Middle frontal gyrus (tissue), 1 donor: ENCODE data around the gene DCLRE1B.
"Not testable (repeated sequence)": the region's sequence is repeated elsewhere in the genome, so short reads cannot be mapped to it uniquely, and the experiment has no call there.

Source experiments
- DNase-seq: peaks from one replicate; pipeline ENCODE4 v3.0.0-alpha.2; 2015; ENCODE audit warnings: low spot score; ENCODE audit errors: extremely low spot score

Gene DCLRE1B

DNA sequence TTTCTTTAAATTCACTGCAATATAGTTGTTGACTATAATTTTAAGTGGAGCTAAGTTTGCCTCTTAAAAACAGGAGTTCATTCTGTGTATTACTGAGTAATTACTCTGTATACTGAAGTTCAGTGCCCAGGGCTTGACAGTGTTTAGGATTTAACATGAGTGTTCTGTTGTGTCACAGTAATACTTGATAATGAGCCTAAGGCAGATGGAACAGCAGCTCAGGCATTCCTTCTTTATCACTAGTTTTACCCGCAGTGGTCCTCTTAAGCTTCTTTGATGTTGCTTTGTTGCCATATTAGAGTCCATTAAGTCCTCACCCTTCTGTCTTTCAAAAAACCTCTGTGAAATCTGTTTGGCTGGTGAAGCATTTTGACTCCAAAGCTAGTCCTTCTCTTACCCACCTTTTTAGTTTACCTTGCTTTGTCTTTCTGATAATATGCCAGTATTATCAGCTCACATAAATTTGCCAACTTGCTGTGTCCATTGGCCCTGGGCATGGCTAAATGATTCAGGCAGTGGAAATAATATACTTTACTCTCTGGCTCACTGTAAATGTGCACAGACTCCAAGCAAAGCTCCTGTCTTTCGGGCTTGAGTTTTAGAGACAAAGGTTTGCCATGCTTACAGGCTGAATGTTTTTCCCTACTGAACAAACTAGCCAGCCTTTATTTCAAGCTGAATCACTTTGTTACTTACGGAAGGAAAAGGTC is 41.7 kb downstream of the DCLRE1B start:
- no peak for DNase-seq

DNA sequence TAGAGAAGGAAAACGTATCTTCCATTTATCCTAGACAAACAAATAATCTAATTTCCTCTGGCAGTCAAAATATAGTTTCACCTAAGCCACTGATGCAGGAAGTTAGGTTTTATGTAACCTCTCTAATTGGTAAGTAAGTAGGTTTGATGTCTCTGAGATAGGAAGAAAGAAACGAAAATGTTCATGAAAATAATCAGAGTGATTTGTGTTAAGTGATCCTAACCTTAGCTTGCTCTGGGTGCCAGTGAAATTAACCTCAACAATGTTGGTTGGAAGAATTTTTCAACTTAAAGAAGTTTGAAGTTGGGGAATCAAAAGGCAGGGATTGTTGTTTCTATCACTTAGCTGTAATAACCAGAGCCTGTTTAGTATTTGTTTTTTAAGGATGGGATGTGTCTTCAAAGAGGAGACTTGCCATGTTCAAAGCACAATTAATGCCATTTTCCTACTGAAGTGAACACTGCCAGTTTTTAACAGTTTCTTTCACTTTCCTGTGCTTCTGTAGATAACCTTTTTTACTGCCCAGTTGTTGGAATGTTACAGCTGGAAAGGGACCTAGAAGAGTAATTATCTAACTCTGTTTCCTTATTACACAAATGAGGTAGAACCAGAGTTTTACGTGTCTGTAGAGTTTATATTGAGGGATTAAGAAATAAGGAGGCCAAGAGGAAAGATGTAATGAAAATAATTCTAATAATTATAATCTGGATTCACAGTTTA is 42.4 kb downstream of the DCLRE1B start:
- DNase-seq = no peak

DNA sequence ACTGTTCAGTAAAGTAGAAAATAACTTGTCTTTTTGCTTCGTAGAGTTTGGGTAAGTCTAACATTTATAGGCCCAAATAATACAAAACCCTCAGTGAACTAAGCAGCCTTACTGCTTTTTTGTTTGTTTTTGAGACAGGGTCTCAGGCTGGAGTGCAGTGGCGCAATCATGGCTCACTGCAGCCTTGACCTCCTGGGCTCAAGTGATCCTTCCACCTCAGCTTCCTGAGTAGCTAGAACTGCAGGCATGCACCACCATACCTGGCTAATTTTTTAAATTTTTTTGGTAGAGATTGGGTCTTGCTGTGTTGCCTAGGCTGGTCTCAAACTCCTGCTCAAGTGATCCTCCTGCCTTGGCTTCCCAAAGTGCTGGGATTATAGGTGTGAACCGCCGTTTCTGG is 43.0 kb downstream of the DCLRE1B start:
- not testable (repeated sequence) for DNase-seq

DNA sequence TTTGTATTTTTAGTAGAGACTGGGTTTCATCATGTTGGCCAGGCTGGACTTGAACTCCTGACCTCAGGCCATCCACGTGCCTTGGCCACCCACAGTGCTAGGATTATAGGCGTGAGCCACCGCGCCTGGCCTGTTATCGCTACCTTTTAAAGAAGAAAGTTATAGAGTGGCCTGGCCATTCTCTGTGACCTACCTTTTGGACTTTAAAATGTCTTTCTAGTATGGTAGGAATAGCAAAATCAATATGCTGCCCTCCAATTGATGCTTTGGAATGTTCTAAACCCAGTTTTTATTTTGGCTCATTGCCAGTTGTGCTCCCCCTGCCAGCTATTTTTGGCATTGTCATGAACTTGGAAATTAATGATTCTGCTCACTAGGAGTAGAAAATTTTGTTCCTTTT is 43.9 kb downstream of the DCLRE1B start:
- no peak for DNase-seq

DNA sequence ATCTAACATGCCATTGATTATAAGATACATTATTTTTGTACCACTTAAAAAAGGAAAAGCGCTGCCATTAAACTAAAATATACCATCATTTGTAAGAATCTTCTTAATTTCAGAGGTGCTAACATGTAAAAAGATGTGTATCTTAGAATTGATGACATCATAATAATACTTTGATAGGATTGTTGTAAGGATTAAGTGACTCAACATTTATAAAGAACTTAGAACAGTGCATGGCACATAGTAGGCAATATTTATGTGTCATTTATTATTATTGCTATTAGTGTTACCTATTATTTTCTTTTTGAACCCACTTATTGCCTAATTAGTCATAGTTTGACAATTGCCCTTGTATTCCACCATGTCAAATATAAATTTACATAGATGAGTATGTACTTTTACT is 45.8 kb downstream of the DCLRE1B start:
- DNase-seq = no peak

DNA sequence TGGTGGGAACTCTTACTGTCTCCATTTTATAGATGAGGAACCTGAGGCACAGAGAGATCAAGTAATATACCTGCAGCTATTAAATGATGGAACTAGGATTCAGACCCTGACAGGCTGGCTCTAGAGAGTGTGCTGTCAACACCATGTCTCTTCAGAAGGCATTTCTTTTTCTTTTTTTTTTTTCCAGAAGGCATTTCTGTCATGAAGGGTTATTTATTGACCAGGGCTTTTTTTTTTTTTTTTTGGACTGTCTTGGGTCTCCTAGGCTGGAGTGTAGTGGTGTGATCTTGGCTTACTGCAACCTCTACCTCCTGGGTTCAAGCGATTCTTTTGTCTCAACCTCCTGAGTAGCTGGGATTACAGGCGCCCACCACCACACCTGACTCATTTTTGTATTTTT is 46.6 kb downstream of the DCLRE1B start:
- no peak for DNase-seq

DNA sequence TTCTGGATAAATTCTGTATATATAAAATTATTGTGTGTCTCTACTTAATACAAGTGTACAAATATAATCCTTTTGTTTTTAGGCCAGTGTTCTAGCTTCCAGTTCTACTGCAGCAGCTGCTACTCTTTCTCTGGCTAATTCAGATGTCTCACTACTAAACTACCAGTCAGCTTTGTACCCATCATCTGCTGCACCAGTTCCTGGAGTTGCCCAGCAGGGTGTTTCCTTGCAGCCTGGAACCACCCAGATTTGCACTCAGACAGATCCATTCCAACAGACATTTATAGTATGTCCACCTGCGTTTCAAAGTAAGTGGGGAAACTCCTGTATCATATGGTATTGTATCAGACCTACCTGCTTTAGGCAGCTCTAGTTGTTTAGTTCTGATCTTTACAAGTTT is 52.9 kb downstream of the DCLRE1B start:
- no peak for DNase-seq

DNA sequence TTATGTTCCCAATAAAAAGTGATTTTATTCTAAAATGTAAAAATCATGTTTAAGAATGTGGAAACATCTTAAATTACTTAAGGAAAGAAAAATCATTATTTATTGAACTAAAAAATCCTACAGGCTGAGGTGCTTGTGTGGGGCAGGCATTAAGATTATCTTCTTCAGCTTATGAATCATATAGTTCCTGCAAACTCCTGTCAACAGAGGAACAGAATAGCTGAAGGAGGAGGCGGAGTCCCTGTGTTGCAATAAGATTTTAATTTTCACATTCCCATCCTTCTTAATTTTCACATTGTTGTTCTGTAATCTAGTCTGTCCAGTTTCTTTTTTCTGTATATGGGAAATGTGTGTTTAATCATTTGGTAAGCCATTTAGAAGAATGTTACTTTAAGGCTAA is 53.6 kb downstream of the DCLRE1B start:
- DNase-seq = no peak

DNA sequence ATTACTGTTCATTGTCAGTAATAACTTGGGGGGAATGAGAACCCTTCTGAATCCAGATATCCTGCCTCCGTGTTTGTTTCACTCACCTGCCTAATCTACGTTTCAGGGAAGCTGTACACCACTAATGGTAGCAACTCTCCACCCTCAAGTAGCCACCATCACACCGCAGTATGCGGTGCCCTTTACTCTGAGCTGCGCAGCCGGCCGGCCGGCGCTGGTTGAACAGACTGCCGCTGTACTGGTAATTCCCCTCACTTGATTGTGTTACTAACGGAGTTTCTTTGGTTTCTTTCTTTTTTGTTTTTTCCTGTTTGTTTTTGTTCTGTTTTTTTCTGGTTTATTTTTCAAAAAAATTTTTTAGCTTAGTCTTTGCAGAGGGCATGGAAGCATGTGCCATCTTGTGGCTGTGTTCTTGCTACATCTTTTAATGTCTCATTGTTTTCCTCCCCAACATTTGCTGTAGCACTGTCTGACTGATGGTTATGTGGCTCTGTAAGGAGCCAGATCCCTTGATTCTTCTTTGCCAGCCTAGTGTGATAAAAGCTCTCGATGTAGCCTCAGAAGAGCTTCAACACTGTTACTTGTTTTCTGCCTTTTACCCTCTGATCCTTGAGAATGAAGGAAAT is 58.3 kb downstream of the DCLRE1B start:
- no peak for DNase-seq
